GM20431 (cell line): ENCODE data around the gene DCST1.

Experiments used
- in situ Hi-C: fragments of 300-500 bp; cut with MseI, MboI; formaldehyde crosslinking; loops from one replicate; pipeline ENCODE4 v1.15.0; 2020; ENCODE audit warnings: low sequenced_read_pairs; ENCODE audit not compliant: unreplicated experiment

DCST1 gene

DNA sequence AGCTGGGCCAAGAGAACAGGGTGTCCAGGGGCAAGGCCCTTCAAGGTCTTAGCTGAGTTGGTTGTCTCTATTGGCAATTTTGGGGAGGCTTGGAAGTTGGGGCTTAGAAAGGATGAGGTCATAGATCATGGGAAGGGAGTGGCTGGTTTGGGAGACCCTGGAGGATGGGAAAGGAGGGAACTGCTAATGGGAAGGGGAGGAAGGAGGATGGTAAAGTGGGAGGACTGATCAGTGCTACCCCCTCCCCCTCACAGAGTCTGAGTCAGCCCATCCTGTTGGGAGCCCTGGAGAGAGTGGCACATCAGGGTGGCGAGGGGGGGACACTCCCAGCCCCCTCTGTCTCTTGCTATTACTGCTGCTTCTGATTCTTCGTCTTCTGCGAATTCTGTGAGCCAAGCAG lies 35.0 kb downstream of the DCST1 start:
- in situ Hi-C loops, result no loop called here

DNA sequence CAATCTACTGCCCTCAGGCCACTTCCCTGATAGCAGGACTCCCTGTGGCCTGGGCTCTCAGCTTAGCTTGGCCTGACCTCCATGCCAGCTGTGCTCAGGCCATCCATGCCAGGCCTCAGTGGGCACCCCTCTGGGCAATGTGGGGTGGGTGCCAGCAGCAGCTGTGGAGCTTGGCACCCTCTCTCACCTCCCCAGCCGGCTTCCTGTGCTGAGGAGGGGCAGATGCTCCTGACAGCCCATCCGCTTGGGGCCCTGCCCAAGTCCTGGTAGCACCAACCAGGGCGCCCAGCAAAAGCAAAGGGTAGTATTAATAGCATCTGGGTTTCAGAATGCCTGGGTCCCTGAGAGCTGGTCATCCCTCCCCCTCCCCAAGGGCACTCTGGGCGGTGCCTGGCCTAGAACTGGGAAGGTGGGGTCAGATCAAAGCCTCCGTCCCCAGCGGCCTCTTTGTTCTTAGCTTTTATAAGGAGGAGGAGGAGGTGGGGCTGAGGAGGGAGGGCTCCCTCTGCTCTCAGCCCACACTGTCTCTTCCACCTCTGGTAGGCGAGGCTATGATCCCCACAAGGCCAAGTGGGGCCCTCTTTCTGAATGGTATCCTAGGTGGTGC lies 36.0 kb downstream of the DCST1 start:
- in situ Hi-C loops, result no loop called here

DNA sequence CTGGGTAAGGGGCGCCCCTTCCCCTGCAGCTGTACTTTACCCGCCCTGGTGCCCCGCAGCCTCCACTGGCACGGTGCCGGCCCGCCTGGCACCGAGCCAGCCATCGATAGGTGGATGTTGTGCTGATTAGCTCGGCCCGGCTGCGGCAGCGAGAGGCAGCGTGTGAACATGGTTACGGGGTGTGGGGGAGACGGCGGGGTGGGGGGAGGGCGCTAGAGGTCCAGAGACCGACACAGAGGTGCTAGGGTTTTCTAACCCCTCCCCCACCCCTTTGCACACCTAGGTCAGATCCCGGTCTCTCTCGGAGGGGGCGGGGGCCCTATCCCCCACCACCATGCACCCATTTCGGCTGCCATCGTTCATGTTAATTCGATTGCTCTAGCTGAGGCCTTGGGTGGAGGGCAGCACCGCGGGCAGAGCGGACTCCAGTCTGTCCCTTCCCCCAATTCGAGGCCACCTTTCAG lies 36.6 kb downstream of the DCST1 start:
- in situ Hi-C loops, result no loop called here

DNA sequence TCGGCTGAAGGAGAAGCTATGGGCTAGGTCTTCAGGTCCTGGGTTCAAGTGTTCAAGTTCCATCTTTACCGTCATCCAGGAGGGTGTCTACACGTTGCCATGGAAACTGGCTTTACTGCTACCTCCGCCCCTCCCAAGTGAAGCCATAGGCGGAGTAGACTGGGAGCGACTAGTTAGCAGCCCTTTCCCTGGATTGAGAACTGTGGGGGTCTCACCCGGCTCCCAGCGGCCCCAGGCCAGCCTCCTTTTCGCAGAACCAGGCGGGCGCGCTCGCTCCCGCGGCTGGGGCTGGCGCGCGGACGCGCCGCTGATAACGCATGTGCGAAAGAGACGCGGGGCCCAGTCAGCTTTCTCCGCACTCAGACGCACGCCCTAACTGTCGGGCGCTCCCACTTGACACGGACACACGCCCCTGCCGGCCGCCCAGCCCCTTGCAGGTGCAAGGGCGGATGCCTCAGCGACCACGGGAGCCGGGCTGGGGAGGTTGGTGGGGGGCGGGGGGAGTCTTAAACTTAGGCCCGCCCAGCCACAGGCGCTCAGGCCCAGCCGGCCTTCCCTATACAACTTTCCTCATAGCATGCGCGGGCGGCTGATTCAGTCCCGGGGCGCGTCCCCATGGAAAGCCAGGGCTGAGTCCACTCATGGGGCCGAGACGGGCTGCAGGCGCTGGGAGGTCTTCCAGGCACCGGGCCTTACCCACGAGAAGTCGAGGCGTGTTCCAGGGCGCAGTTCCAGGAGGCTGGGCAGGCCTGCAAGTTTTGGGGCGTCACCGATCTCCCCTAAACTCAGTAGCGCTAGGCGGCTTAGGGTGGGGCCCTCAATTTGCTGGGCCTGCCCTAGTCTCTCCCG lies 37.3 kb downstream of the DCST1 start:
- in situ Hi-C loops, result no loop called here

DNA sequence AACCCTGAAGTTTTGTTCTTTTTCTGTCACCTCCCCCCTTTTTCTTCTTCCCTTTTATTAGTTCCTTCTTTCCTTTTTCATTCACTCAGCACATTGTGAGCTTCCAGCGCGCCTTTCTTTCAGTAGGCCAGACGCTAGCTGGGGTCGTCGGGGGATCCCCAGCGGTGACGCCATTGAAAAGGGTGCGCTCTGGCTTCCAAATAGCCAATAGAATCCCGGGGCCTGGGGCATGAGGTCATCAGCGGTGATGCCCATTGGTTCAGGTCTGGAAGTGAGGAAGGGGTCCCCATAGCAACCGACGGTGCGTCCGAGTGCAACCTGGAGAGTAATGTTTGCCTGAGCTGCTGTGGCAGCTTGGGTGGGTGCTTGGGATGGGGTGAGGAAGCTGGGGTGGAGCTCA lies 38.1 kb downstream of the DCST1 start:
- in situ Hi-C loops, result no loop called here

DNA sequence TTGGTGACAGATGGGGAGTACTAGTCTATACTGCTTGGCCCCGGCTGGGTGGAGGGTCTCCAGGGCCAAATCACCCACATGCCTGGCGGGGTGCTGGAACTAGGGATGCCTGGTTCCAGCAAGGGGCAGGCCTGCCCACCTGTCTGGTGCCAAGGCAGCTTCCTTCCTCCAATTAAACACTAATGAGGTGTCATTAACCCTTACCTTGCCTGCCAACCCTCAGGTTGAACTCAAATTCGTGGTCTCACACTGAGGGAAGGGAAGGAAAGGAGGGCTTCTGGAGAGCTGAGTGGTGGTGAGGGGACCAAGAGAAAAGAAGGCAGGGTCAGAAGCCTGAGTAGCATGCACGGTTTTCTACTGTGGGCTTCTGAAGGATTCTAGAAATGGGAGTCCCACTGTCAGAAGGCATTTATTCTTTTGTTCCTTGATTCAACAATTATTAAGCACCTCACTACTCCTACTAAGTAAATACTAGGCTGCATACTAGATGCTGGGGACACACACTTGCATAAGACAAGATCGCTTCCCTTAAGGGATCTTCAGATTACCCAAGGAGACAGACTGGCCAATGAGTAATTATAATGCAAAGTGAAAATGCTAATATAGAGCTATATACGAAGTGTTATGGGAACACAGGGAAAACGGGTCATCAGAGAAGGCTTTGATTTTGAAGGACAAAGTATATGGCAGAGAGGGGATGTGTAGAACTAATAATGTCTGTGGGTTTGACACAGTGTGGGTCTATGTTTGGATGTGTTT lies 39.1 kb downstream of the DCST1 start:
- in situ Hi-C loops, result no loop called here

DNA sequence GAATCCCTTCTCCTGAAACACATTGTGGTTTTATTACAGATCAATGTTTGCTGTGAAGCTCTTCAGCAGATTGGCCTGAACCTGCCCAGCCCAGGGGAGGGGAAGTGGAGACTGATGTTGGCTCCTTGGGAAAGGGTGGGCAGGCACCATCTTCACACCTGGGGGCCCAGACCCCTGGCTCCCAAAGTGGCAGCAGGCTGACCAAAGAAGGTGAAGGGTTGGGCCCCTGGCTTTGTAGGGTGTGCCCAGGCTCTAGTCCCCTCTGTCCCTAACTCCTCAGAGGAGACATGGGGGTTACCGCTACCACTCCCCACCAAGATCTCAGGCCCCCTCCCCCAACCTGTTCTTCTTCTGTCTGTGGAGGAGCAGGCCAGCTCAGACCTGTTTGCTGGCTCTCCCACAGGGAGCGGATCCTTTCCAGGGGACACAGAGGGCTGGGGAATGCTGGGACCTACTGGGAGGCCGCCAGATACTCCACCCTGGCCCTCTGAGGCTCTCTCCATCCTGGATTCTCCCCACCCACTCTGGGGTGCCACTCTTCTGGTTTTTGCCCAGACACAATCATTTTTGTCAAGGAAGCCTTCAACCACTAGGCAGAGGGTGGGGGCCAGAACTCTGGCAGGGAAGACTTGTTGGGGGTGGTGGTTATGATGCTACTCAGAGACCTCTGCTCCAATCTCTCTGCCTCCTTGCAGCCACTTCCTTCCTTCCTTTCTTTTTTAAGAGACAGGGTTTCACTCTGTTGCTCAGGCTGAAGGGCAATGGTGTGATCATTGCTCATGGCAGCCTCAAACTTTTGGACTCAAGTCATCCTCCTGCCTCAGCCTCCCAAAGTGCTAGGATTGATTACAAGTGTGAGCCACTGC lies 40.0 kb downstream of the DCST1 start:
- in situ Hi-C loops, result no loop called here

DNA sequence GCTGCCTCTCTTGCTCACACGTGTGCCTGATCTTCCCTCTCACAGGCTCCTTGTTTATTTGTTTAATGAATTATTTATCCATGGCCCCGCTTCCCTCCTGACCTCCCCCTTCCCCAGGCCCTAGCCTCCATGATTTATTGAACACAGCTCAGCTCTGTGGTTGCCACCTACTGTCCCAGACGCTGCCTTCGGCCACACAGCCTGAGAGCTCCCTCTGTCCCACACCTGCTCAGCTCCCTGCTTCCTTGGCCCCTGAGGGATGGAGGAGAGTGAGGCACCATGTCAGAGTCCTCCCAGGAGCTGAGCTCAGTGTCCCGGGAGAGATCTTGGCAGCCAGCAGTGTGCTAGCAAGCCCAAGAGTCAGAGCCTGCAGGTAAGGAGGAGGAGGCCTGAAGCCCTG lies 41.9 kb downstream of the DCST1 start:
- in situ Hi-C loops, result no loop called here

DNA sequence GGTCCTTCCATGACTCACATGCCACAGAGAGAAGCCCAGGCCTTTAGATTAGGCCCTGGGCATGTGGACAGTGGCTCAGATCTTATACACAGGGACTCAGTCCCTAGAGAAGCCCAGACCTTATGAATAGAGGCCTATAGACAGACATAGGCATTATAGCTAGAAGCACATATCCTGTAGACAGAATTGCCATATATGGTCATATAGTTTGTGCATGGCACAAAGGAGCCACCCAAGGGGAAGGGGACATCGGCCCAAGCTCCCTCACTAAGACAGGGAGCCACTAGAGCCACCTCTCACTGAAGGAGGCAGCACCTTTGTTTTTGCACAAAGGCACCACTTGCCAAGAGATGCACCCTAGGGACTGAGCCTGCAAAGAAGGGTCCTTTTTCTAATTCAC lies 42.7 kb downstream of the DCST1 start:
- in situ Hi-C loops, result no loop called here

DNA sequence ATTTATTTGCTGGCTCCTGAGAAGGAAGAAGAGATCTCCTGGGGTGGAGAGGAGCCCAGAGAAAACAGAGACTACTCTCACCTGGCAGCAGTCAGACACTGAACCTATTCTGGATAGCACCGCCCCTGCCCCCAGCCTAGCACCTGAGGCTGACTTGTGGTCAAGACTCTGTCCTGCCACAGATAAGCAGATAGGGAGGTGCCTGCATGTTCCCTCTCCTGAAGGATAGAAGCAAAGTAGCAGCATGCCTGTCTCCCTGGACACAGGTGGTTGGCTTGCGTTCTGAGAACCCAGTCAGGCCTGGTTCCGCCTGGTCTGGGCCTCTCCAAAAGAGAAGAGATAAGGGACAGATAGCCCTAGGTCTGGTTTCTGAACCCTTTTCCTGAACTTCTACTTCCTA lies 43.7 kb downstream of the DCST1 start:
- in situ Hi-C loops, result no loop called here

DNA sequence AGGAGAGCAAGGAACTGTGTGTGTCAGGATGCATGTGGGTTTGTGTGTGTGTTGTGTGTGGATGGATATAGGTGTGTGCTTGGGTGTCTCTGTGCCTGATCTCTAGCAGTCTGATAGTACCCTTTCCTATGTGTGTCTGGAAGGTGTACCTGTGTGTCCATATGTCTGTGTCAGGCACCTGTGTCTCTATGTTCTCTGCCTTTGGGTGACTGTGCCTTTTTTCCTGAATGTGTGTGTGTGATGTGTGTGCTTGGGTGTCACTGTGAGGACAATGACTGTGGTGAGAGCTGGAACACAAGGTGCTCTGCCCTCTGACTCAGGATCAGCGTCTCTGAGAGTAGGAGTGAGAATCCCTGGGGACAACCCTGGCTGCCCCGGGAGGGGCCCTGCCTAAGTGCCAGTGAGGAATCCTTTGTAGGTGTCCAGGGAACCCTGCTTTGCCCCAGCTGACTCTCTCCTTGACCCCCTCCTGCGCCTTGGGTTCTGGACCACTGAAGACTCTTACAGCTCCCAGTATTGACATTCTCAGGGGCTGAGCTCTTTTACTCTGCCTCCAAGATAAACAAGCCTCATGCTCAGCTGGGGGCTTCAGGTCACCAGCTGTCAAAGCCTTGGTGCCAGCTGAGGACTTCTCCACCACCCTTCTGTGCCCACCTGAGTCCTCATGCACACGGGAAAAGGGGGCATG lies 44.3 kb downstream of the DCST1 start:
- in situ Hi-C loops, result no loop called here

DNA sequence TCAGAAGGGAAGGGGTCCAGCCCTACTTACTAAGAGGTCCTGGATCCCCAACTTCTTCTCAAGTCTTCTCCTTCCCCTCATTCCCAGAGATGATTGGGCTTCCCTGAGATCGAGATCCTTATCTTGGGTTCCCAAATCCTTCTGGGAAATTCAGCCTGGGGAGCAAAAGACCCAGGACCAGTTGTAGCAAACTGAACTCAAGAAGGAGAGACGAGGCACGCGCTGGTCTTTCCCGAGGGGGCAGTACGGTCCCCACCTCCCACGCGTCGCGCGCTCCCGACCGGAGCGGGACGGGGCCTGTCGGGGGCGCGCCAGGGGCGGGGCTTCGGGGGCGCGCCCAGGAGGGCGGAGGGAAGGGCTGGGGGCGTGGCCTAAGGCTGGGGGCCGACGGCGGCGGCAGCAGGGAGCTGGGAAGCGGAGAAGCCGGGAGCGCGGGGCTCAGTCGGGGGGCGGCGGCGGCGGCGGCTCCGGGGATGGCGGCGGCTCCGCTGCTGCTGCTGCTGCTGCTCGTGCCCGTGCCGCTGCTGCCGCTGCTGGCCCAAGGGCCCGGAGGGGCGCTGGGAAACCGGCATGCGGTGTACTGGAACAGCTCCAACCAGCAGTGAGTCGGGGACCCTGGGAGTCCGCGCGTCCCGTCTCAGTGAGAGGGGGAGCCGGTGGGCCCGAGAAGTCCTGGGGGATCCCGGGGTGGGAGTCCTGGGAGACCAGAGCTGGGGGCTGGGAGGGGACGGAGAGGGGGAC lies 45.0 kb downstream of the DCST1 start, which contains the start of gene EFNA3:
TSS of gene EFNA3 (plus strand) at position 369 of the 741 bp plus-strand sequence. CDS start at position 474, 105 bp downstream.
- in situ Hi-C loops, result no loop called here

DNA sequence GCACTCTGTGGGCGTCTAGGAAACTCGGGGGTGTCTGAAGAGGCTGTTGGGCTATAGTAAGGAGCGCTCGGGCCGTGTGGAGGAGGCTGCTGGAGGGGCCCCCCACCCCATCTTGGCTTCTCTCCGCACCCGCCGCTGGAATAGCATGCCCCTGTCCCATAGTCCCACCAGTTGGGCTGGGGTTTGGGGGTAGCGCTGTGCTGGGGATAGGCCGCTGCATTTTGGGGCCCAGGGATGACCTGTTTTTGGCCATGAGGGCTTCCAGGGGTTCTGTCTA lies 45.5 kb downstream of the DCST1 start:
- in situ Hi-C loops, result no loop called here

DNA sequence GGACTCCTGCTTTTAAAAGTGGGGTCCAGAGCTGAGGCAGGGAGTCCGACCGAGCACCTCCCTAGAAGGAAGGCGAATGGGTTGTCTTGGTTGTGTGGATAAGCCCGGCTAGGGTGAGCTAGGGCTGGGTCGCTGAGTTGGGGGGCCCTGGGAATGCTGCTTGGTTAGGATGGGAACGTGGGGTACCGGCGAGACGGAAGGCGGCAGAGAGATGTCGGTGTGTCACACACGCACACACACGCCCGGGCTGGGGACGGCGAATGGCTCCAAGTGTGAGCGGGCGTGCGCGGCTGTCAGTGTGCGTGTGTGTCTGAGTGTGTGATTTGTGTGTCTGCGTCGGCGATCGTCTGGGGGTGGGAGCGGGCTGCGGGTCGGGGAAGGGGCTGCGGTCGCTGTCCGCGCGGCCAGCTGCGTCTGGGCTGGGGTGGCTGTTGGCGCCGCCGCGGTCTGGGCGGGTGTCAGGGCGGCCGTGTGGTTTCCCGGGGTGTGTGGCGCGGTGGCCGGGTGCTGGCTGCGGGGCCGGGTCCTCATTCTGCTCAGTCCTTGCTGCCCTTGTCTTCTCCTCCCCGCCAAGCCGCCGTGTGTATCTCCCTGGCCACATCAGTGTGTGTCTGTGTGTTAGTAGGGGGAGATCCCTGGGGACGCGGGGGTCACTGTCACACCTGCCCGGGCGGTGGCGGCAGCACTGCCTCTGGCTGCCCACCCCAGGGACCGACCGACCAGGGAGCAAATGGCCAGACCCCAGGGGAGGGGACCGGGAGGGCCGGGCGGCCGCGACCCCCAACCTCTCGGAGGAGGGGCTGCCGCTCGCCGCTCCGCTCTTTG lies 46.1 kb downstream of the DCST1 start:
- in situ Hi-C loops, result no loop called here

DNA sequence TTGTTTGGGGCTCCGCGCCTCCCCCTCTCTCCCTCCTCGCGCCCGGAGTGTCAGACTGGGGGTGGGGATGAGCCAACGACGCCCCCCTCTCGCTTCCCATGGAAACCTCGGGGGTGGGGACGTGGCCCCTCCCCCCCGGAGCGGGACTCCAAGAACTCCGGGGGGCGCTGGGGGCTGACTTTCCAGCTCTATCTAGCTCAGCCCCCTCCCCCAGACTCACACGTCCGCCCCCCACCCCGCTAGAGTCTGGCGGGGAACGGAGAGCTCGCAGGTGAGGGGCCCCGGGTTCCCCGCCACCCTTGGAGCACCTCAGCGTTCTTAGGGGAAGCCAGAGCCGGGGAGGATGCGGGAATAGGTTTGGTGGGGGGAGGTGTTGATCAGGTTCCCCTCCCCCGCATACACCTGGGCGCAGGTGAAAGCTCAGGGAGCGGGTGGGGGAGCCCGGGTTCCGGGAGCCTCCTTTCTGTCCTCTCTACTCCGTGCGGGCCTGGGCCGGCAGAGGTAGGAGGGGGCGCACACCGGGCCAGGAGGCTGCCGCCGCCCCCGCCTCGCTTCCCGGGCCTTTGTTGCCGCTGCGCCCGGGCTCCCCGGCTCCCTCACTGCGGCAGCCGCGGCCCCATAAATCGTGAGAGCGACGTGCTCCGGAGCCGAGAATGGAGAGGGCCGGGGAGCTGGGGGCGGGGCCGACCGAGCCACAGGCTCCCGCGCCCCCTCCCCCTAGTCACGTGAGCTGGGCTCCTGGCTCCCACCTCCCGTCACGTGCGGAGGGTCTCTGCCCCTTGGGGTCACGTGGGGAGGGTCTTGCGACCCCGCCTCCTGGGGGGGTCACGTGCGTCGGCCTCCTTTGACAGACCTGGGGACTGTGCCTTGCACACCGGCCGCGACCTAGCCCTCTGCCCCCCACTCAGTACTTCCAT lies 46.9 kb downstream of the DCST1 start:
- in situ Hi-C loops, result no loop called here

DNA sequence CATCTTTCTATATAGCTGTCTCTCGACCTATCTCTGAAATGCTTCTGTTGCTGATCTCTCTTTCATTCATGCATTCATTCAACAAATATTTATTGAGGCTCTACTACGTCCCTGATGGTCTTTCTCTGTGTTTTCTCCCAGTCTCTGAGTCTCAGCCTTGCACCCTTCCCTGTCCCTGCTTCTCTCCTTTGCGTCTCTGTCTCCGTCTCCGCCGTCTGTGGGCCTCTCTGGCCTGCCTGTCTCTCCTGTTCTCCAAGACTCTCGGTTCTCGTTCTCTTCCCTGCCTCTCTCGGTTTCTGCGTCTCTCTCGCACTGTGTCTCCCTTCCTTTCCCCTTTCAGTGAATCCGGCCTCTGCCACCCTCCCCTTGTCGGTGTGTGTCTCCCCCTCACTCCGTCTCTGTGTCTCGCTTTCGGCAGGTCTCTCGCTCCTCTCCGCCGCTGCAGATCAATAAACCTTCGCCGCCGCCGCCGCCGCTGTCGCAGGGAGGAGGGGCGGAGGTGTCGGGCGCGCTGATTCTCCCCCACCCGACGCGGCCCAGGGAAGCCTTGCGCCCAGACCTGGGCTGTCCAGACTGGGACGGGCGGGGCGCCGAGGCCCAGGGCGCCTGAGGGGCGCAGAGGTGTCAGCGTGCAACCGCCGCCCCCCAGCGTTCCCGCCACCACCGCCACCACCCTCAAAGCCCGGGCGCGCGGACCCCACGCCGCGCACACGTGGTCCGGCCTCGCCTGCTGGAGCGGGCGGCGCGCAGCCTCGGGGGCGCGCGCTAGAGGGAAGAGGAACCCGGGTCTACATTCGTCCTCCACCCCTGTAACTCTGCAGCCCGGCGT lies 48.1 kb downstream of the DCST1 start:
- in situ Hi-C loops, result no loop called here
